ENCODE measurements around the gene PRPF38B.

Gene PRPF38B

GRCh38 chr1:108717774-108718316 lies 25.7 kb downstream of the PRPF38B start:
- no peak for DNase-seq (ENCODE audit: low read depth, low spot score)

GRCh38 chr1:108718927-108719655 lies 27.0 kb downstream of the PRPF38B start:
- DNase-seq (ENCODE audit: low read depth, low spot score): no peak

GRCh38 chr1:108719656-108720435 lies 27.7 kb downstream of the PRPF38B start:
- DNase-seq (ENCODE audit: low read depth, low spot score): no peak

- no peak for DNase-seq (ENCODE audit: low read depth, low spot score)
These were observed 30.2 kb downstream of the PRPF38B start for GRCh38 chr1:108722292-108722691.

DNA sequence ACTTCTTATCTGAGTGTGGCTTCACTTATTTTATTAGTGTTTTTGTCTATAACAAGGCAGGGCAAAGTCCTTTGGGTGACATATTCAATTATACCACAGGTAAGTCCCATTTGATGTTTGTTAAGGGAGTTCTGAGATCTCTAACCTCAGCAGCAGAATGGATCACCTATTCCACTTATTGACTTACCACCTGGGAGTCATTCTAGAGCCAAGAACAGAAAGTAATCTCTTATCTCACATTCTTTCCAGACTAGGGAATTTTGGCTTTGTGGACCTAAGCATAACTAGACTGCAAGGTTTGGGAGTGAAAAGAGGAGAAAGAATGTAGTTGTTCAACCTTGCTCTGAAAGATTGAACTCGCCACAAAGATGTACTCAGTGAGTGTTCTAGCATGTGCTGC lies 33.8 kb downstream of the PRPF38B start:
- no peak for DNase-seq (ENCODE audit: low read depth, low spot score)

DNA sequence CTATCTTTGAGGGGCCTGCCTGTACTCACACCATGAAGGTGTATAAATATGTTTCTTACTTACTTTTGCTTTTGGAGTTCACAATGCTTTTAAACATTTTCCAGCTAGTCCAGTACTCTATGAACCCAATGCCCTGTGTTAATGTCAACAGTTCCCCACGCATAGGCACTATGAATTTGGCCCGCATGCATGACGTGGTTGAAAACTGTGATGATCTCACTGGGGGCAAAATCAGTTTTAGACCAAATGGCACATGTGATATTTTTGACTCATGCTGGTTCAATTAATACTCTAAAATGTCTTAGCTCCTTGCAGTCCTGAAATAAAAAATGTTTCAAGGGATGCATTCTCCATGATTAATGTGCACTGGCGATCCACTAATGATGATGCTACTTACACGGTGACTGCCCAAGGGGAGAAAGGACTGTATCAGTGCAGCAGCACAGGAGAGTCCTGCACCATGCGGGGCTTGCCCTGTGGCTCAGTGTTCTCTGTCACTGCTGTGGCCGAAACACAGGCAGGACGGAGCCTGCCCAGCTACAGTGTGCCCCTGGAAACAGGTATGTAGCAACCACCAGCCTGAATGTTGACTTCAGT lies 36.3 kb downstream of the PRPF38B start:
- DNase-seq (ENCODE audit: low read depth, low spot score): no peak

DNA sequence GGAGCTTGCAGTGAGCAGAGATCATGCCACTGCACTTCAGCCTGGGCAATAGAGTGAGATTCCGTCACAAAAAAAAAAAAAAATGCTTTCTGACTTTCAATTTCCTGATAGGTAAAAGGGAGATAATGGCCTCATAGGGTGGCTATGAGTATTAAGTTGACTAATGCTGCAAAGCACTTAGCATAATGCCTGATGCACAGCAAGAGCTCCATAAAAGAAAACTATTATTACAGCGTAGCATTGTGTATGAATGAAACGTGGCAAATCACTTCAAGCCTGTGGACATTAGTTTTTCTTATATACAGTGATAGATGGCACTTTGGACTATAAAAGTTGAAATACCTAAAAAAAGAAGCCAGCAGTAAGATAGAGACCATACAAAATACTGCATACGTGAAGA lies 37.4 kb downstream of the PRPF38B start:
- DNase-seq (ENCODE audit: low read depth, low spot score): no peak

GRCh38 chr1:108732398-108732797 lies 40.3 kb downstream of the PRPF38B start:
- no peak for DNase-seq (ENCODE audit: low read depth, low spot score)

GRCh38 chr1:108734171-108734865 lies 42.2 kb downstream of the PRPF38B start:
- no peak for DNase-seq (ENCODE audit: low read depth, low spot score)

DNA sequence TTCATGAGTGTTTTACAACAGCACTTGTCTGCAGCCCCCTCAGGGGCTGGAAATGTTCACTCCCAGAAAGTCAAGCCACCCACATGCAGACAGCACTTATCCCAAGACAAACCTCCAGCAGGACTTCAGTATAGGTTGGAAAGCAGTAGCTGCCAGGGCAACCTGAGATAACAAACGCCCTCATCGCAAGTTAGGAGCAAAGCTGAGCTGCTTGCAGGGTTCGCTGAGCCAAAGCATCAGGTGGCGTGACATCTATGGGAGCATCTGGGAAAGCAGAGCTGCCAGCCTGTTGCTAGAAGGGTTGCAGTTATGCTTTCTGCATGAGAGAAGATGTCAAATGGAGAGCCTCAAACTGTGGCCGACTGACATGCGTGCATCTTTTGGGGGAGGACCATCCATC lies 50.1 kb downstream of the PRPF38B start:
- DNase-seq (ENCODE audit: low read depth, low spot score): no peak

GRCh38 chr1:108745980-108746381 lies 53.9 kb downstream of the PRPF38B start:
- DNase-seq (ENCODE audit: low read depth, low spot score): no peak

GRCh38 chr1:108746382-108747170 lies 54.5 kb downstream of the PRPF38B start, which contains the start of gene STXBP3:
Gene STXBP3, plus strand, starts transcription at chr1:108746674. Its CDS starts 64 bp downstream, at chr1:108746738.
- DNase-seq (ENCODE audit: low read depth, low spot score): peak; percentile 94

DNA sequence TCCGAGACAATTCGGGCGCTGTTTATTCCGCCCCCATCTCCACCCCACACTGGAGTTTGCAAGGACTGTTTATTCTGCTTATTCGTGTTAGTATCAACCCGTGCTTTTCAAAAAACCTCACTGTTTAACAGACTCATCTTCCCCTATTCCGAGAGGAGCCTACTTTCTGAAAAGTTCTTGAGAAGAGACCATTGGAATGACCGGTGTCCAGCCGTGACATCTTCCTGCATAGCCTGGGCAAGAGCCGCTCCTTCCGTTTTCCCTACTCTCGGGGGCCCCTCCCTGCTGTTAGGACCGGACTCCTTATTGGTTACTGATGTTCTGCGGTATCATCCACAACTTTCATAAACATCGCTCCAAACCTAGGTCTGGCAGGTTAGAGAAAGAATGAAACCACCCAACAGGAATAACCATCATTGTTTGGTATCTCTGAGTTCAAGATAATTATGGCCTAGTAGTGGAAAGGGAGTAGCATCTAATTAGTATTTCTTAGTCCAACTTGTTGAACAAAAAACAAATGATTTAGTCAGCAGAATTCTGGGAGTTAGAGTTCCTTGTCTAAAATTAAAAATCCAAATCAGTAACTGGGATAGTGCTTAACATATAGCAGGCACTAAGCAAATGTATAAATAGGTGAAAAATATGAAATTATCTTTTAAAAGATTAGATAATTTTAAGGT lies 55.2 kb downstream of the PRPF38B start:
- DNase-seq (ENCODE audit: low read depth, low spot score): peak; percentile 31

DNA sequence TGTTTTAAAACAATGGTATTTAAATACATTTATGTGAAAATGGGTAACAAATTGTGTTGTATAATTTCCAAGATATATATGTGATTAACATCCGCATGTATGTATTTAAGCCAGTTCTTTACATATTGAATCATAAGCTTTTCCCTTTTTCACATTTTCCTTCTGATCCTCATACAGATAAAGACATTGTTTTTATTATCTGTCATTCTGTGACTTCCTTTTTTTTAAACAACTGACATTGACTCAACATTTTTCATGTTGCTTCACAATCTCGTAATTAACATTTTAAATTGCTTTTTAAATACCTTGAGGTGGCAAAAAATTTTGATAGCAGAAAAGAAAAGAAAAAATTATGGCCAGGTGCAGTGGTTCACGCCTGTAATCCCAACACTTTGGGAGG lies 55.8 kb downstream of the PRPF38B start:
- no peak for DNase-seq (ENCODE audit: low read depth, low spot score)

GRCh38 chr1:108749081-108749480 lies 57.0 kb downstream of the PRPF38B start:
- no peak for DNase-seq (ENCODE audit: low read depth, low spot score)

GRCh38 chr1:108750476-108751181 lies 58.5 kb downstream of the PRPF38B start:
- DNase-seq (ENCODE audit: low read depth, low spot score): no peak
